SK-N-SH (cell line): Measurements from ENCODE around the gene IQSEC2.

Experiments used
- CHD2 ChIP-seq: fragments of 150-350 bp; IDR thresholded peaks from 2 replicates; pipeline ENCODE4 v1.6.1; 2018; ENCODE audit warnings: low read length; ENCODE audit not compliant: partially characterized antibody
- EP300 ChIP-seq, 2 experiments: IDR thresholded peaks; 2 replicates each; pipeline versions ENCODE4 v1.4.0 to v1.6.1; 2012; ENCODE audit warnings: borderline replicate concordance in 1 of 2, low read depth in 1 of 2, low read length in 1 of 2
- JUND ChIP-seq: IDR thresholded peaks from 2 replicates; pipeline ENCODE4 v1.4.0; 2012
- POLR2AphosphoS5 ChIP-seq: IDR thresholded peaks from 2 replicates; pipeline ENCODE4 v1.6.1; 2012; ENCODE audit warnings: low read depth, low read length
- RFX5 ChIP-seq: IDR thresholded peaks from 2 replicates; pipeline ENCODE4 v1.6.1; 2012; ENCODE audit warnings: mild to moderate bottlenecking, improper control_type of control experiment, low read length
- RXRA ChIP-seq: IDR thresholded peaks from 2 replicates; pipeline ENCODE4 v1.4.0; 2012; ENCODE audit warnings: low read depth, mild to moderate bottlenecking, borderline replicate concordance
- TCF12 ChIP-seq: IDR thresholded peaks from 2 replicates; pipeline ENCODE4 v1.4.0; 2012
- TF ChIP-seq, protein P1 (sequence below): fragments of 200-600 bp; sonication (generic); IDR thresholded peaks from 2 replicates; pipeline ENCODE4 v1.6.1; 2017; ENCODE audit warnings: antibody characterized with exemption, mild to moderate bottlenecking, moderate library complexity

DNA sequence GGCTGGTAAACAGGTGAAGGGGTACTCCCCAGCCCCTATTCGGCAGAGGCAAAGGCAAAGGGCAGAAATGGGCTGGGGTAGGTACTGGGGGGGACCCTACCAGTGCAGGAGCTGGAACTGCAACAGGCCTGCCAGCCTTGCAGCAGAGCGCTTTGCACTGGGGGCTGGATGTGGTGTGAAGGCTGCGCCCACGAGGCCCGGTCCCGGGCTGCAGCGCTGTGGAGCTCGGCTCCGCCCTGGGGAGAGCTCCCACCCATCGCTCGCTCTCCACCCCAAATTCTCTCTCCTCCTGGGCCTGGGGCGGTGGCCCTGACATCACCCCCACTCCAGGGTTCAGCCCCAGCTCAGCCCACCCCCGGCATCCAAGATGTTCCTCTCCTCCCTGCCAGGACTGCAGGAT is 24.2 kb downstream of the IQSEC2 start:
- no peak for TF ChIP-seq RXRA
- TF ChIP-seq POLR2AphosphoS5: no peak
- TF ChIP-seq TCF12: no peak
- no peak for TF ChIP-seq JUND
- TF ChIP-seq RFX5: no peak
- no peak for TF ChIP-seq EP300 (IDR thresholded peaks at IDR 0.05; ENCODE audit: borderline replicate concordance in 1 of 2, low read depth in 1 of 2, low read length in 1 of 2)
- TF ChIP-seq, protein P1, sequence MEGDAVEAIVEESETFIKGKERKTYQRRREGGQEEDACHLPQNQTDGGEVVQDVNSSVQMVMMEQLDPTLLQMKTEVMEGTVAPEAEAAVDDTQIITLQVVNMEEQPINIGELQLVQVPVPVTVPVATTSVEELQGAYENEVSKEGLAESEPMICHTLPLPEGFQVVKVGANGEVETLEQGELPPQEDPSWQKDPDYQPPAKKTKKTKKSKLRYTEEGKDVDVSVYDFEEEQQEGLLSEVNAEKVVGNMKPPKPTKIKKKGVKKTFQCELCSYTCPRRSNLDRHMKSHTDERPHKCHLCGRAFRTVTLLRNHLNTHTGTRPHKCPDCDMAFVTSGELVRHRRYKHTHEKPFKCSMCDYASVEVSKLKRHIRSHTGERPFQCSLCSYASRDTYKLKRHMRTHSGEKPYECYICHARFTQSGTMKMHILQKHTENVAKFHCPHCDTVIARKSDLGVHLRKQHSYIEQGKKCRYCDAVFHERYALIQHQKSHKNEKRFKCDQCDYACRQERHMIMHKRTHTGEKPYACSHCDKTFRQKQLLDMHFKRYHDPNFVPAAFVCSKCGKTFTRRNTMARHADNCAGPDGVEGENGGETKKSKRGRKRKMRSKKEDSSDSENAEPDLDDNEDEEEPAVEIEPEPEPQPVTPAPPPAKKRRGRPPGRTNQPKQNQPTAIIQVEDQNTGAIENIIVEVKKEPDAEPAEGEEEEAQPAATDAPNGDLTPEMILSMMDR: no peak
- TF ChIP-seq CHD2: no peak
